CD4-positive, alpha-beta T cell treated with Interleukin-10 for 1 hour (primary cell): ENCODE data around the gene LIMD2.
"Not testable (repeated sequence)": the region's sequence is repeated elsewhere in the genome, so short reads cannot be mapped to it uniquely, and the experiment has no call there.

ENCODE experiments used
- DNase-seq: peaks from one replicate; pipeline ENCODE4 v3.0.0-alpha.2; 2020

The LIMD2 gene

GRCh38 chr17:63699638-63700527 lies at the start of gene LIMD2:
Gene LIMD2 (minus strand): TSS chr17:63700125. CDS start chr17:63699298, 827 bp downstream.
- peak; percentile 91 for DNase-seq

DNA sequence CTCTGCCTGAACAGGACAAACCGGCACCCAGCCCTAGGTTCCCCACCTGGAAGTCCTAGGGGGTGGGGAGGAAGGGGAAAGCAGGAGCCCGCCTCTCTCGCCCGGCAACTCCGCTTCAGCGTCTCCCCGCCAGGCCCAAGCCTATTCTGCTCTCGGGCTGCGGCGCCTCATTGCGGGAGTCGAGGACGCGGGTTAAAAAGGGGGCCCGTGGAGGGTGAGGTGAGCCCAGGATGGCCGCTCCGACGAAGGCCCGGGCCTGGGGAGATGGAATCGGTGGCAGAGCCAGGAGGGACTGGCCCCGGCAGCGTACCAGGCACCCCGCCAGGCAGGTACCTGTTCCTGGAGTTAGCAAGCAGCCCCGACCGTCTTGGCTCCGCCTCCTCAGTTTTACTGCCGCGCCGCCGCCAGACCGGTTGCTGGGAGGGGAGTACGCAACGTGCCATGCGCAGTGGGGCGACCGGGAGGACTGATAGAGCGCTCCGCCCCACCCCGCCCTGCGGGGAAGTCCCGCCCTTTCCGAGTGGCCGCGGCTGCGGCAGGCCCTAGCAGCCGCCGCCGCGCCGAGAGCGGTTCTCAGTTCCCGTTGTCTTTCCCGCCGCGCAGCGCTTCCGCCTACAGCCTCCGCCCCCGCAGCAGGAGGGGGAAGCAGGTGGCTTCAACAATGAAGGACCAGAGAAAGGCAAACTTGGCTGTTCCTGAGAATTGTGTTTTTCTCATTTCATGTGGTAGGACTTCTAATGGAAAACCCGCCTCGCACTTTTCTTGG lies 41.7 kb upstream of the LIMD2 start, which contains the start of gene STRADA:
Gene STRADA, minus strand, starts transcription at position 392 of the 766 bp plus-strand sequence. CDS start 13,430 bp downstream, outside the sequence.
- peak; percentile 99 for DNase-seq

- no peak for DNase-seq
Measured at GRCh38 chr17:63741143-63741407, 41.1 kb upstream of the LIMD2 start.

DNA sequence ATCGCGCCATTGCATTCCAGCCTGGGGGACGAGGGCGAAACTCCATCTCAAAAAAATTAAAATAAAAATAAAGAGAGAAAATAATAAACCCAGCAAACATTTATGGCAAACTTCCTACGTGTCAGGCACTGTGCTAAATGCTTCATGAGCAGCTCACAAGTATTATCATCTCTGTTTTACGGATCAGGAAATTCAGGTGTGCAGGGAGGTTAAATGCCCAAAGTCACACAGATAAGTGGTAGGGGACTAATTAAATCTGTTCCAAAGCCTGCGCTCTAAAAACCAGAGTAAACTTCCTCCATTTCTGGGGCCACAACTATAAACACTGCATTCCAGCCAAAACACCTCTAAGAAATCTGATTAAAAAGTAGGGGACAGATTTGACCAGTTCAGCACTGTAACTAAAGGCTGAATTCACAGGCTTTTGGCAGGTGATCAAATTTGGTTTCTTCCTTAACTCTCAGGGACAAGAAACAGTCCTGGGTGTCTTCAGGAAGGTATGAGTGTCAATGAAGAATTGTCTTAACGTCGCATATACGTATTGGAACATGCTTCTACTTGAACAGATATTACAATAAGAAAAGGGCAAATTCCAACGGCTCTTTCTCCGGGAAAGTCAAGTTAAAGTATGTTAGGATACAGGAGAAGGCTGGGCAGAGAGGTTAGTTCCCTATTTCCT lies 40.7 kb upstream of the LIMD2 start:
- peak; percentile 19 for DNase-seq

- no peak for DNase-seq
Measured at GRCh38 chr17:63735691-63736090, 35.8 kb upstream of the LIMD2 start.

DNA sequence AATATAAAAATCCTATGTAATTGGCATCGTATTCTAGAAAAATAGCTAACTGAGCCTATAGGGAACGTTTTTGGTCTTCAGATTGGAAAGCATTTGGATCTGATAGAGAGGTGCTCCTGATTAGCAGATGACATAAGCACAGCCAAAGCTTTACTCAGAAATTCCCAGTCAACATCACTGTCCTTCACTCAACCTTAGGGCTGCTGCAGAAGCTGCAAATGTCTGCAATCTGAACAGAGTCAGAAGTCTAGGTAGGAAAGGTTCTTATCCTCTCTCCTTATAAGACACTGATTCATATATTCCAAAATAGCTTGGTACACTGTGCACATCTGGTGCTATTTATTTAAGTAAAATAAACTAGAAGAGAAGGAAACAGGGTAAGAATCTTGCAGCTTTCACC lies 22.5 kb upstream of the LIMD2 start:
- DNase-seq: no peak

- not testable (repeated sequence) for DNase-seq
Measured at GRCh38 chr17:63720194-63720593, 20.3 kb upstream of the LIMD2 start.

DNA sequence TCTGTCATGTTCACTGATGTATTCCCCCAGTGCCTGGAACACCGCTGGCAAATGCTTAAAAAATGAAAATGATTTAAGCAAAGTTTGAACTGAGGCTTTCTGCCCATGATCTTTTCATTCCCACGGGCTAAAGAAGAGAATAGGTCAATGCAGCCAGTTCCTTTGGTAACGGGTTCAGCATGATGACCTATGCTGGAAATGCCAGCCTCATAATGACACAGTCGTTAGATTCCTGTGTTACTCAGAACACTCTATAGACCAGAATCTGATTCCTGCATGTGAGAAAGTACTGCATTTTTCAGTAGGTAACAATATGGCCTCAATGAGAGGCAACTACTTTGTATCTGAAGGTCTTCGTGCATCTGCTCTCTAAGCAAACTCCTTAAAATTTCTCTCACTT lies 19.1 kb upstream of the LIMD2 start:
- no peak for DNase-seq

GRCh38 chr17:63716426-63716825 lies 16.5 kb upstream of the LIMD2 start:
- no peak for DNase-seq

DNA sequence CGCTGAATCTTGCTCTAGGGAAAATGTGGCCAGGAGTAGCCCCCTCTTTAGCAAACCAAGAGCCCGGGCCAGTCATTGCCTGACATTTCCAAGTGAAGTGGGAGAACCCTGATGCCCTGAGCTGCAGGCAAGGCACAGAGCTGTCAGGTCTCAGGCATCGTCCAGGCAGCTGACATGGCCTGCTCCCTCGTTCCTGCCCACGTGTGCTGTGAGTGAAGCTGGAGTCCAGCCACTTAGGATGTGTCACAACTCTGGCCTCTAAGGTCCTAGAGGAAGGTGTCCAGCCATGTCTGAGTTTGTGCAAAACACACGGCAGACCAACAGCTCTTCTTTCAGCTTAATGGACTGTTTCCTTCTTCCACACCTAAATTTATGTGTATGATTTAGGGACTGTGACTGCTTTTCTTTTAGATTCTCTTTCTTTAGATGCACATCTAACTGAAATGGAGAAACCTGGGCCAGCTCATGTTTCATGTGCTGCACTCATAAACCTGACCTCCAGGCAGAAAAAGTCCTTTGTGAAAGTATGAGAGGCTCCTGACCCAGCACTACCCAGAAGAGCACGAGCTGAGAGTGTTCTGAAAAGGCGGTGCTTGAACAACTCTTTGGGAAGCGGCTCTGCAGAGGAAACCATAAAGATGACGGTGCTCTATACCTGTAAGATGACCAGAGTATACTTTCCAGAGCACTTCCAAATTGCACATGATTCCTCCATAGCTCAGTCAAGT lies 14.8 kb upstream of the LIMD2 start:
- no peak for DNase-seq

- DNase-seq: no peak
Measured at GRCh38 chr17:63709110-63709509, 9.2 kb upstream of the LIMD2 start.

DNA sequence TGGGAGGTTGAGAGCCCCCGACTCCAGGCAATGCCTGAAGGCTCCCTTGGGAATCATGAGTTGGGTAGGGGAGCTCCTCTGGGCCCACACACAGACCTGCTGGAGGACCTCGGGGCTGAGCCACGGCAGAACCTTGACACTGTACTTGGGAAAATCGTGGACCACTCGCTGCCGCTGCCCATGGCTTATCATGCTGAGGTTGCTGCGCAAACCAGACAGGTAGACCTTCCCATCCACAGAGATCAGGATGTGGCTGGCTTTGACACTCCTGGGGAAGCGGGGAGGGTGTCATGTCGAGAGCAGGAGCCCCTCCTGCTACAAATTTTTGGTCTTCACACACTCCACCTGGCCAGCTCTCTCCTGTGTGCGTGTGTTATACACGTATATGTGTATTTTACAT lies 7.2 kb upstream of the LIMD2 start:
- peak; percentile 49 for DNase-seq

- DNase-seq: peak; percentile 39
Measured at GRCh38 chr17:63706336-63707082, 6.6 kb upstream of the LIMD2 start.

DNA sequence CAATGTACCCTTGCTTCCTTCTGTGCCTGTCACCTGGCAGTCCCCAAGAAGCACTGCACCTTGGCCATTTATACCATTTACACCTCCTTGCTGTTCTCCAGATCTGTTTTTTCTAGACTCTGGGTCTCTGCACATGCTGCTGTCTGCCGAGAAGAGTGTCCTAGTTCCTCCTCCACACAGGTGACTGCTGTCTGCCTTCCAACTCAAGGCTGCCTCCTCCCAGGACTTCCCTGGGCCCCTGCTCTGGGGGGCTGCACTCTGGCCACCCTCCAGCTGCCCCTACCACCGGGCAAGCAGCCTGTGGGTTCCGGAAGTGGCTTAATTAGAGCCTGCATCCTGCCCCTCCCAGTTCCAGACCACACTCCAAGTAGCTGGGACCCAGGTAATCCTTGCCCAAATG lies 5.7 kb upstream of the LIMD2 start:
- no peak for DNase-seq

DNA sequence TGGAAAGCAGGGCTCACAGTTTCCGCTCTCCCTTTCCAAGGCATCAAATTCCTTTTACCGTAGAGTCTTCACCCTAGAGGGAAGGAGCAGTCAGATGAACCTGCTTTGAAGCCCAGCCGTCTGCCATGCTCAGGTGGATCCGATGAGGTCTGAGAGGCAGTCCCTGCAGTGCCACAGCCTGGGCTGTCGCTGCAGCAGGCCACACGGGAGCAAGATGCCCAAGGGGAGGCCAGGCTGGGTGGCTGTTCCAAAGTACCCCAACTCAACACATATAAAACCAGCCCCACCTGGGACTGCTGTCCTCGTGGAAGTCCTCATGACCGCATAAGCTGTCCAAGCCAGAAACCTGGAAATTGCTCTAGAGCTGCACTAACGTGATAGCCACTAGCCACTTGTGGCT lies 4.9 kb upstream of the LIMD2 start:
- no peak for DNase-seq

DNA sequence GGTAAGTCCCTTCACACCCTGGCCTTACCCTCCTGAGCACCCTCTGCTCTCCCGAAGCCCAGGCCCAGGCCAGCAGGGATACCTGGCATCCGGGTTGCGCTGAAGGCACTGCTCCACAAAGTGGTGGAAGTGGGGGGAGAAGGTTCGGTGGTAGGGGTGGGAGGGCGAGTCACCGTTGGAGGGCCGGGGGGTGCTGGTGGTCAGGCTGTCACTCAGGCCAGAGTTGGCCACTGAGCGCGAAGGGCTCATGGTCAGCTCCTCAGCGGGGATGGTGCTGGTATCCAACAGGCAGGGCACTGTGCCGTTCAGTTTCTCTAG lies 4.3 kb upstream of the LIMD2 start:
- no peak for DNase-seq

GRCh38 chr17:63703556-63704258 lies 3.8 kb upstream of the LIMD2 start:
- DNase-seq: no peak

DNA sequence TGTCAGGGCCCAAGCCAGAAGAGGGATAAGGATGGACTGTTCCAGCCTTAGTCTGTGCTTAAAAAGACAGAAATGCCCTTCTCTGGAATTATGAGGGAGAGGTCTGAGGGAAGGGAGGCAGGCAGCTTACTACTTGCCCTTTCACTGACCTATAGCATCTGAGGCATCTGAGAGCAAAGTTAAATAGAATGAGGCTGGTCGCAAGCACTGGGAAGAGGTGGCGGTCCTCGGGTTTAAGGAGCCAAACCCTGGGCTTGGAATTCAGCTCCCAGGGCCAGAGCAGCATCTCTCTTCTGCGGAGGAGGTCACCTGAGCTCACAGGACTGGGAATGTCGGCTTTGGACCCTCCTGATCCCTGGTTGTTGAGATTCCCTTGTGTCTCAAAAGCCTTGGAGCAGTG lies 3.1 kb upstream of the LIMD2 start:
- no peak for DNase-seq

- DNase-seq: no peak
Measured at GRCh38 chr17:63702721-63703015, 2.7 kb upstream of the LIMD2 start.

GRCh38 chr17:63701868-63702720 lies 2.2 kb upstream of the LIMD2 start:
- DNase-seq: peak; percentile 85

- no peak for DNase-seq
Measured at GRCh38 chr17:63701456-63701820, 1.5 kb upstream of the LIMD2 start.
